Measurements from ENCODE around the gene PTPRCAP. TPM values are rescaled to one million over a fixed set of nuclear protein-coding genes. Genes with fewer than 3 reads are reported as not detected.

PTPRCAP gene
- total and polyA plus RNA-seq, 2 donors (not counting 1 experiment from before 2014, with no cell fraction given) = 266 to 565 TPM

DNA sequence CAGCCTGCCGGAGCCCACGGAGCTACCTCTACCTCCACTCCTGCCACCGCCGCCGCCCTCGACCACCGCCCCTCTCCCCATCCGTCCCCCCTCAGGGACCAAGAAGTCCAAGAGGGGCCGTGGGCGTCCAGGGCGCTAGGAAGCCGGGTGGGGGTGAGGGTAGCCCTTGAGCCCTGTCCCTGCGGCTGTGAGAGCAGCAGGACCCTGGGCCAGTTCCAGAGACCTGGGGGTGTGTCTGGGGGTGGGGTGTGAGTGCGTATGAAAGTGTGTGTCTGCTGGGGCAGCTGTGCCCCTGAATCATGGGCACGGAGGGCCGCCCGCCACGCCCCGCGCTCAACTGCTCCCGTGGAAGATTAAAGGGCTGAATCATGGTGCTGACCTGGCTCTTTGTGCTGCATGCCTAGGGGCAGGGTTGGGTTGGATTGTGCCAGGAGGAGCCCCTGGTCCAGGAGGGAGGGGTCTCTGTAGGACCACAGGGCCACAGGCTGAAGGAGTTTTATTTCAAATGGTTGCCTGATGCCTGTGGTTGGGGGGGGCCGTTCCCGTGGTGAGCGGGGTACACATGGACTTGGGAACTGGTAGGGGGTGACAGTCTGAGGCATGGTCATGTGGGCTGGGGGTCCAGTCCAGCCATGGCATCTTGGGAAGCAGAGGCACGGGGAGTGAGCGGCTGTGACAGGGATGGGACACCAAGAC, 2.3 kb downstream of the PTPRCAP start:
- Mint-ChIP-seq H3K9me3 (ENCODE audit: insufficient read depth) (no peaks in the 10 kb centered on the region), H3K27ac (peak overlapping the region; percentile 98), H3K27me3 (no peaks in the 10 kb centered on the region), H3K4me3 (peak overlapping the region; percentile 88), H3K4me1 (peaks cover 84% of the 10 kb centered on the region)
- WGBS (ENCODE audit: insufficient coverage) = 44% methylated on average over 13 of the region's 26 CpGs
- TF ChIP-seq EZH2 (IDR thresholded peaks at IDR 0.05; ENCODE audit: borderline replicate concordance, insufficient read depth, low read depth, low read length, poor library complexity, severe bottlenecking) = no peak
- TF ChIP-seq, protein P1, sequence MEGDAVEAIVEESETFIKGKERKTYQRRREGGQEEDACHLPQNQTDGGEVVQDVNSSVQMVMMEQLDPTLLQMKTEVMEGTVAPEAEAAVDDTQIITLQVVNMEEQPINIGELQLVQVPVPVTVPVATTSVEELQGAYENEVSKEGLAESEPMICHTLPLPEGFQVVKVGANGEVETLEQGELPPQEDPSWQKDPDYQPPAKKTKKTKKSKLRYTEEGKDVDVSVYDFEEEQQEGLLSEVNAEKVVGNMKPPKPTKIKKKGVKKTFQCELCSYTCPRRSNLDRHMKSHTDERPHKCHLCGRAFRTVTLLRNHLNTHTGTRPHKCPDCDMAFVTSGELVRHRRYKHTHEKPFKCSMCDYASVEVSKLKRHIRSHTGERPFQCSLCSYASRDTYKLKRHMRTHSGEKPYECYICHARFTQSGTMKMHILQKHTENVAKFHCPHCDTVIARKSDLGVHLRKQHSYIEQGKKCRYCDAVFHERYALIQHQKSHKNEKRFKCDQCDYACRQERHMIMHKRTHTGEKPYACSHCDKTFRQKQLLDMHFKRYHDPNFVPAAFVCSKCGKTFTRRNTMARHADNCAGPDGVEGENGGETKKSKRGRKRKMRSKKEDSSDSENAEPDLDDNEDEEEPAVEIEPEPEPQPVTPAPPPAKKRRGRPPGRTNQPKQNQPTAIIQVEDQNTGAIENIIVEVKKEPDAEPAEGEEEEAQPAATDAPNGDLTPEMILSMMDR (IDR thresholded peaks at IDR 0.05) = no peak
- Histone ChIP-seq H3K9ac (ENCODE audit: low read length) (peak overlapping the region; percentile 82), H3K9me3 (ENCODE audit: control extremely low read depth in 1 of 3, control insufficient read depth in 2 of 3, insufficient read depth in 1 of 3, low read length in 2 of 3) (peaks cover 0 to 3% (median 0%) of the 10 kb centered on the region in 3 donors), H3K79me2 (ENCODE audit: control insufficient read depth, insufficient read depth, low read length) (peaks cover 86% of the 10 kb centered on the region), H4K20me1 (ENCODE audit: control insufficient read depth, insufficient read depth, low read length, poor library complexity, severe bottlenecking) (peaks cover 89% of the 10 kb centered on the region), H3K27ac (ENCODE audit: low read length in 2 of 2) (peak overlapping the region; percentile 12 to 88), H3K4me2 (replicated peaks; ENCODE audit: low read depth, low read length, poor library complexity, severe bottlenecking) (peak overlapping the region; percentile 99), H3K4me3 (ENCODE audit: control extremely low read depth in 1 of 5, extremely low read depth in 1 of 5, insufficient read depth in 1 of 5, low read depth in 2 of 5, low read length in 4 of 5) (peak overlapping the region in 4 of 5 experiments; percentile 79 to 96 (median 89)), H2AFZ (ENCODE audit: insufficient read depth, low read depth, low read length, poor library complexity, severe bottlenecking) (no peak overlapping the region), H3K36me3 (replicated peaks in 1 of 2; ENCODE audit: control extremely low read depth in 1 of 2, control insufficient read depth in 1 of 2, extremely low read depth in 1 of 2, insufficient read depth in 2 of 2, low read length in 1 of 2) (peaks cover 0 to 51% of the 10 kb centered on the region in 2 experiments), H3K27me3 (replicated peaks in 1 of 4; ENCODE audit: control extremely low read depth in 1 of 4, control insufficient read depth in 3 of 4, insufficient read depth in 4 of 4, low read length in 3 of 4) (no peaks in the 10 kb centered on the region), H3K4me1 (ENCODE audit: control insufficient read depth in 2 of 2, insufficient read depth in 2 of 2, low read length in 2 of 2) (peaks cover 52 to 80% of the 10 kb centered on the region in 2 donors)
- no peak for DNase-seq
- POLR2A ChIA-PET = interaction anchor here (1.0 to 9.5 kb wide), 12 partner anchors 12 to 70 kb away, joined by 3 to 215 read pairs (median 62); partner anchors contain the start of genes AIP, PITPNM1, PPP1CA and TBC1D10C
- intact Hi-C loops (cut with micrococcal nuclease) = no loop called here
- no peak for ATAC-seq (ENCODE audit: low read depth)
- CTCF ChIA-PET = interaction anchor here (1.1 to 4.3 kb wide), 4 partner anchors 16 to 70 kb away, joined by 3 to 63 read pairs (median 18); partner anchors contain the start of genes PITPNM1, PPP1CA, TBC1D10C and TMEM134
